ENCODE results near the gene DYNC2LI1. TPM values are rescaled to one million over a fixed set of nuclear protein-coding genes. Genes with fewer than 3 reads are reported as not detected.

DYNC2LI1 gene
- total and polyA plus RNA-seq, 2 donors, result 11.8 to 70.8 TPM

DNA sequence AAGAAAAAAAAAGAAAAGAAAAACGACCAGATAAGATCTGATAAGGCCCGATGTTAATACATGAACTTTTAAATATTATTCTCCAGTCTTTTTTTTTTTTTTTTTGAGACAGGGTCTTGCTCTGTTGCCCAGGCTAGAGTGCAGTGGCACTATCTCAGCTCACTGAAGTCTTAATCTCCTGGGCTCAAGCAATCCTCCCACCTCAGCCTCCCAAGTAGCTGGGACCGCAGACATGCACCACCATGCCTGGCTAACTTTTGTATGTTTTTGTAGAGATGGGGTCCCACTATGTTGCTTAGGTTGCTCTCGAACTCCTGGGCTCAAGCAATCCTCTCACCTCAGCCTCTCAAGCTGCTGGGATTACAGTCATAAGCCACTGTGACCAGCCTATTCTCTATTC is 63.2 kb downstream of the DYNC2LI1 start:
- H3K4me1 ChIP-seq (ENCODE audit: insufficient read depth), result no peaks in the 10 kb centered on the region
- H3K27ac ChIP-seq (ENCODE audit: low read depth), result no peak overlapping the region
- no peaks in the 10 kb centered on the region for H3K36me3 ChIP-seq (ENCODE audit: insufficient read depth)
- DNase-seq (ENCODE audit: extremely low spot score), result no peak
- no peak overlapping the region for H3K4me3 ChIP-seq (ENCODE audit: low read depth, low read length)
- 67% methylated on average over 4 of the region's 4 CpGs for WGBS

GRCh38 chr2:43837831-43838559 is 64.2 kb downstream of the DYNC2LI1 start:
- DNase-seq (ENCODE audit: extremely low spot score), result no peak
- 86% methylated on average over 21 of the region's 21 CpGs for WGBS
- Histone ChIP-seq H3K4me3 (ENCODE audit: low read depth, low read length) (no peak overlapping the region), H3K27ac (ENCODE audit: low read depth) (no peak overlapping the region), H3K4me1 (ENCODE audit: insufficient read depth) (no peaks in the 10 kb centered on the region), H3K36me3 (ENCODE audit: insufficient read depth) (no peaks in the 10 kb centered on the region)

DNA sequence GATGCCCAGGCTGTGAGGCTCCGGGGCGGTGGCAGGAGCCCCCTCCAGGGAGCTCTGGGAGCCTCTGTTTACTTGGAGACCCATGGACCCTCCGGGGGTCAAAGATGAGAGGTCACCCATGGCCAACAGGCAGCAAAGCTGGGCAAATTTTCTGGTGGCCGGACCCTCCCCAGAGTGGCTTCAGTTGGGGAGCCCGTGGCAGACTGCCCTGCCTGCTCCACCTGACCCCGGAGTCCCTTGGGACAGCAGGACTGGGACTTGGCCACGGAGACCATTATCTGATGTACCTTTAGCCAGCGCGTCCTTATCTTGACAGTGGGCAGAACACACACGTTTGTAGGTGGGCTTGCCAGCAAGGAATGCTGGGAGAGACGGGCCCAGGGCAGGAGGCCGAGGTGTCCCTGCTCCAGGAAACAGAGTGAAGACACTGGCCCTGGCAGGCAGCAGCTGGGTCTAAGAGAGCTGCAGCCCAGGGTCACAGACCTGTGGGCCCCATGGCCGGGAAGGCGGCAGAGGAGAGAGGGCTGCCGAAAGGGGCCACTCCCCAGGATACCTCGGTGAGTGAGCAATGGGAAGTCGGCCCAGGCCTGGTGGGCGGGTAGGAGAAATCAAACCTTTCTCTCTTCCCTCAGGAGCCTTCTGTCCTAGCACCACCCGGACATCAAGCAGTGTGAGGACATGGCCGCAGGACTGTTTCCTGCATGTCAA is 64.9 kb downstream of the DYNC2LI1 start, which contains the start of the genes ABCG5 and ABCG8:
Gene ABCG5, minus strand, starts transcription at position 280 of the 708 bp plus-strand sequence. Its CDS starts 160 bp downstream, at position 120.
Gene ABCG8, plus strand, starts transcription at position 412 of the 708 bp plus-strand sequence. Its CDS starts 83 bp downstream, at position 495.
- DNase-seq (ENCODE audit: extremely low spot score), result no peak
- WGBS, result 78% methylated on average over 20 of the region's 20 CpGs
- Histone ChIP-seq H3K36me3 (ENCODE audit: insufficient read depth) (no peaks in the 10 kb centered on the region), H3K4me3 (ENCODE audit: low read depth, low read length) (no peak within 1 kb of the TSS), H3K27ac (ENCODE audit: low read depth) (no peak within 1 kb of the TSS), H3K4me1 (ENCODE audit: insufficient read depth) (no peaks in the 10 kb centered on the region)

DNA sequence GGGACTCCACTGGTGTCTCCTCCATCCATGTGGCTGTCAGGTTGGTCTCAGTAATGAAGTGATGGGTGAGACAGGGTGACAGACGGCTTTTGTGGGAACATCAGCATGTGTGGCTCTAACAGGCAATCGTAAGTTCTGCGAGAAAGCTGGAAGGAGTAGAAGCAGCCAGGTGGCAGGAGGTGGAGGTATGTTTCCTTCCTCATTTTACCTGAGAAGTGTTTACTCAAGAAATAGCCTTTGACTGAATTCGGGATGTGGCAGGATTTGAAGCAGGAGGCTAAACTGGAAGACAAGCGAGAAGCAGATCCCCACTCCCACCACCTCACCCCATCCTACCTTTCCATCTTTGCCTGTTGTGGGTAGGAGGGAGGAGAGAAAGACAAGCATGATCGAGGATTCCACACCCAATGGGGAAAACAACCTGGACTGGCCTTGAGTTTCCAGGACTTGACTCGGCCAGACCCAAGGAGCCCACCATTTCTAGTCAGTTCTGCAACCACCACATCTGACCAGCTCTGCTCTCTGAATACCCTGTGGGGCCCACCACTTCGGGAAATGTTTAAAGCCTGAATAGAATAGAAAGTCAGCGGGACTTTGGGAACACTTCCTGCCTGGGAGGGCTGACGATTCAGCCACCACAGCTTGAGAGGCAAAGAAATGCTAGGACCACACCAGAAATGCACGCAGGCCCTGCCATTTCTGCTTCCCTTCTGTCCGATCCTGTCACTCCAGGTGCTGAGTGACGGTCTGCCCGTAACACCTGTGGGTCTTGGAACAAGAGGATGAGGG is 66.1 kb downstream of the DYNC2LI1 start:
- WGBS, result 76% methylated on average over 14 of the region's 14 CpGs
- no peak for DNase-seq (ENCODE audit: extremely low spot score)
- Histone ChIP-seq H3K4me1 (ENCODE audit: insufficient read depth) (no peaks in the 10 kb centered on the region), H3K36me3 (ENCODE audit: insufficient read depth) (no peaks in the 10 kb centered on the region), H3K4me3 (ENCODE audit: low read depth, low read length) (no peak overlapping the region), H3K27ac (ENCODE audit: low read depth) (no peak overlapping the region)

DNA sequence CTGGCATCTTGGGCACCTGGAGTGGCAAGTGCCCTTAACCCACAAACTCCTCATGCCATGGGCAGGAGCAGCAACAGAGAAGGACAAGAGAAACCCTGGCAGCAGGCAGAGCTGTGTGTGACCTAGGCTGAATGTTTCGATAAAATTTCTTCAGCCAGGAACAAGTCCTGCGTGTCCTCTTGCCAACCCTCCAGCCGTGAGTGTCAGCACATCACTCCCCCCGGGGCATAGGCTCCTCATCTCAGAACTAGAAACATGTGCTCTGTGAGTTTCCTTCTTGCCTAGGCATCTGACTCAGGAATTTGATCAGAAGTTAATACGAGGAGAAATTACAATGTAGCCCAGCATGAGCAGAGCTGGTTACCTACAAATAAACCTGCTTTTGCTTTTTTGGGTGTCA is 67.1 kb downstream of the DYNC2LI1 start:
- Histone ChIP-seq H3K4me3 (ENCODE audit: low read depth, low read length) (no peak overlapping the region), H3K27ac (ENCODE audit: low read depth) (no peak overlapping the region), H3K36me3 (ENCODE audit: insufficient read depth) (no peaks in the 10 kb centered on the region), H3K4me1 (ENCODE audit: insufficient read depth) (no peaks in the 10 kb centered on the region)
- 66% methylated on average over 5 of the region's 5 CpGs for WGBS
- DNase-seq (ENCODE audit: extremely low spot score), result no peak

DNA sequence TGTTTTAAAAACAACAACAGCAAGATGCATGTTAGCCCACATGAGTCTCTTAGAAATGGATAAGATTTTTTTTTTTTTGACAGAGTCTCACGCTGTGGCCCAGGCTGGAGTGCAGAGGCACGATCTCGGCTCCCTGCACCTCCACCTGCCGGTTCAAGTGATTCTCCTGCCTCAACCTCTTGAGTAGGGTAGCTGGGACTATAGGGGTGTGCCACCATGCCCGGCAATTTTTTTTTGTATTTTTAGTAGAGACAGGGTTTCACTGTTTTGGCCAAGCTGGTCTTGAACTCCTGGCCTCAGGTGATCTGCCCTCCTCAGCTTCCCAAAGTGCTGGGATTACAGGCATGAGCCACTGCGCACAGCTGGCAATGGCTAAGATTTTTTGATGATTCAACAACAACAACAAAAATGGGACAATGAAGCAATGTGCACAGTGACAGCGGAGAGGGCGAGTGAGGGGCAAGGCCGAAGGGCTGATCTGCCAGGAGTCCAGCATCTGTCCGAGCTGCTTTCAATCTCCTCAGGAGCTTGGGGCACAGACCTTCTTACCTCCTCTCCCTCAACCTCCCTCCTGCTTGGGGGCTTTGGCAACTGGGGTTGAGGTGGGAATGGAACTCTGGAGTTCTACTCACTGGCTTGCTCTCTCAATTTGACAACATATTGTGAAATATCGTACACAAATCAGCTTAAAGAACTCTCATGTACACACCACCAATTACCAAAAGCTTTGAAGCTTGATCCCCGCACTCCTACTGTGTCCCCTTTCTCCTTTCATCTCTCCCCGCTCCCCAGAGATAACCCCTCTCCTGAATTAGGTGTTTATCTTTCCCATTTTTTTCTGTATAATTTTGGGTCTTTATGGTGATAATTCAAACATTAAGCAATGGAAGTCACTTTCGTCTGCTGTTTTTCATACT is 68.4 kb downstream of the DYNC2LI1 start:
- 87% methylated on average over 14 of the region's 14 CpGs for WGBS
- DNase-seq (ENCODE audit: extremely low spot score), result no peak
- H3K27ac ChIP-seq (ENCODE audit: low read depth), result no peak overlapping the region
- no peaks in the 10 kb centered on the region for H3K36me3 ChIP-seq (ENCODE audit: insufficient read depth)
- H3K4me1 ChIP-seq (ENCODE audit: insufficient read depth), result no peaks in the 10 kb centered on the region
- H3K4me3 ChIP-seq (ENCODE audit: low read depth, low read length), result no peak overlapping the region

GRCh38 chr2:43842866-43843226 is 69.0 kb downstream of the DYNC2LI1 start:
- no peak for DNase-seq (ENCODE audit: extremely low spot score)
- H3K27ac ChIP-seq (ENCODE audit: low read depth), result no peak overlapping the region
- H3K4me3 ChIP-seq (ENCODE audit: low read depth, low read length), result no peak overlapping the region
- H3K4me1 ChIP-seq (ENCODE audit: insufficient read depth), result no peaks in the 10 kb centered on the region
- no peaks in the 10 kb centered on the region for H3K36me3 ChIP-seq (ENCODE audit: insufficient read depth)
- 81% methylated on average over 9 of the region's 9 CpGs for WGBS

- no peaks in the 10 kb centered on the region for H3K36me3 ChIP-seq (ENCODE audit: insufficient read depth)
- 73% methylated on average over 1 of the region's 1 CpG for WGBS
Observed at GRCh38 chr2:43845181-43845580, 71.3 kb downstream of the DYNC2LI1 start.

GRCh38 chr2:43846140-43846793 is 72.4 kb downstream of the DYNC2LI1 start:
- WGBS, result 88% methylated on average over 5 of the region's 5 CpGs

More at GRCh38 chr2:43845181-43845580, 71.3 kb downstream of the DYNC2LI1 start:
- no peak for DNase-seq (ENCODE audit: extremely low spot score)
- no peak overlapping the region for H3K27ac ChIP-seq (ENCODE audit: low read depth)
- H3K4me3 ChIP-seq (ENCODE audit: low read depth, low read length), result no peak overlapping the region
- no peaks in the 10 kb centered on the region for H3K4me1 ChIP-seq (ENCODE audit: insufficient read depth)

GRCh38 chr2:43848214-43848613 is 74.4 kb downstream of the DYNC2LI1 start:
- H3K27ac ChIP-seq (ENCODE audit: low read depth), result no peak overlapping the region
- H3K36me3 ChIP-seq (ENCODE audit: insufficient read depth), result no peaks in the 10 kb centered on the region
- H3K4me3 ChIP-seq (ENCODE audit: low read depth, low read length), result no peak overlapping the region
- 36% methylated on average over 1 of the region's 1 CpG for WGBS
- no peak for DNase-seq (ENCODE audit: extremely low spot score)
- H3K4me1 ChIP-seq (ENCODE audit: insufficient read depth), result no peaks in the 10 kb centered on the region

More at GRCh38 chr2:43846140-43846793, 72.4 kb downstream of the DYNC2LI1 start:
- no peaks in the 10 kb centered on the region for H3K36me3 ChIP-seq (ENCODE audit: insufficient read depth)
- H3K4me3 ChIP-seq (ENCODE audit: low read depth, low read length), result no peak overlapping the region
- no peak for DNase-seq (ENCODE audit: extremely low spot score)
- H3K27ac ChIP-seq (ENCODE audit: low read depth), result no peak overlapping the region
- no peaks in the 10 kb centered on the region for H3K4me1 ChIP-seq (ENCODE audit: insufficient read depth)

- no peak for DNase-seq (ENCODE audit: extremely low spot score)
- H3K36me3 ChIP-seq (ENCODE audit: insufficient read depth), result no peaks in the 10 kb centered on the region
Observed at GRCh38 chr2:43851011-43851980, 77.5 kb downstream of the DYNC2LI1 start.

More at GRCh38 chr2:43851011-43851980, 77.5 kb downstream of the DYNC2LI1 start:
- Histone ChIP-seq H3K4me1 (ENCODE audit: insufficient read depth) (no peaks in the 10 kb centered on the region), H3K27ac (ENCODE audit: low read depth) (no peak overlapping the region), H3K4me3 (ENCODE audit: low read depth, low read length) (no peak overlapping the region)
- WGBS, result 89% methylated on average over 20 of the region's 20 CpGs
